ENCODE results near the gene NODAL.

Gene NODAL

DNA sequence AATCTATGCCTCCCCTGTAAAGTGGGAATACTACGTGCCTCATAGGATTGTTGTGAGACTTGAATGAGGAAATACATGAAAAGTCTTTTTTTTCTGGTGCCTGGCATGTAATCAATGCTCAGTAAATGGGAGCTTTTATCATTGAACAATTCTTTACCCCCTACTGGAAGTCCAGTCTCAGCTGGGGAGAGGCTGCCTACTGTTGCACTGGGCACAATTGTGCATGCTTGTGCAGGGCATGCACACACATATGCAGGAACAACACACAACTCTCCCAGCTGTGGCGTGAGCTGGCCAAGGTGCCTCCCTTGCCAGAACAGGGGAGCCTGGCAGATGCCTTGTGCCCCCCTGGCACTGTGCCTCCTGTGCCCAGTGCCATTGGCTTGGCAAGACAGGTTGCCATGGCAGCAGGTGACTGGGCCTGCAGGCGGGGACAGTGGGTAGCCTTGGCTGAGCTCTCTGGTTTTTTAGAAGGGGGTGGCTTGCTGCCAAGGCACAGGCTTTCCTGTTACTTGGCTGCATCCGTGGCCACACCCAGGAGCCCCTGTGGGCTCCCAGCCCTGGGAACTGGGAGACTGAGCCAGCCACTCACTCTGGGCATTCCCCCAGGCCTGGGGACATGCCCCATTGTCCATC is 21.0 kb upstream of the NODAL start:
- no peak for TF ChIP-seq CTCF (conservative IDR thresholded peaks at IDR 0.05; ENCODE audit: control insufficient read depth, insufficient read depth, low read depth, low read length)
- no peak overlapping the region for H3K4me3 ChIP-seq (ENCODE audit: control insufficient read depth, low read depth, low read length)
- no peak for DNase-seq (ENCODE audit: low read depth)

DNA sequence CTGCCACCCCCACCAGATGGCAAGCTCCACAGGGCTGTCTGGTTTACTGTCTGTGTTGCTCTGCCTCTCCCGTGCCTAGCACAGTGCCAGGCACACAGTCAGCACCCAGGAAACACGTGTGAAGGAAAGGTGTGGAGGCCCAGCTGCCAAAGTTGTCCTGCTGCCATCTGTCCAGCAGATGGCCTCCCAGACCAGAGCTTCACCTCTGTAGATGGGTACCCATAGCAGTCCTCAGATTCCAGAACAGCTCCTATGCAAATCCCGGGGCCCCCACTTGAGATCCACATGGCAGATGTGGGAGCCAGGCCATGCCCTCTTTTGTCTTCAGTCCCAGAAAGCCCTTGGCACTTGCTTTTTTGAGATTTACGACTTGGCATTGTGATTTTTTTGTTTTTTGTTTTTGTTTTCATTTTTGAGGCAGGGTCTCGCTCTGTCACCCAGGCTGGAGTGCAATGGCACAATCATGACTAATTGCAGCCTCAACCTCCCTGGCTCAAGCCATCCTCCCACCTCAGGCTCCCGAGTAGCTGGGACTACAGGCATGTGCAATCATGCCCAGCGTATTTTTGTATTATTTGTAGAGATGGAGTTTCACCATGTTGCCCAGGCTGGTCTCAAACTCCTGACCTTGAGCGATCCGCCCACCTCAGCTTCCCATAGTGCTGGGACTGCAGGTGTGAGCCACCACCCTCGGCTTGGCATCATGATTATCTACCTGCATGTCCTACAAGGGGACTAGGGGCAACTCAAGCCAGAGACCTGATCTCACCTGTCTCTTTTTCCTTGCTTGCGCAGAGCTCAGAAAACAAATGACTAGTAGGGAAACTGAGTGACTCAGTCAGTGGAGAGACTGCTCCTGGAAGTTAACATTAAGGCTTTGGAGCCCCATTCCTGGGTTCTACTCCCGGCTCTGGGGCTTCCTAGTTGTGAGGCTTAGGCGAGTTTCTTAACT is 20.2 kb upstream of the NODAL start:
- peak; percentile 50 for DNase-seq (ENCODE audit: low read depth)
- H3K4me3 ChIP-seq (ENCODE audit: control insufficient read depth, low read depth, low read length), result no peak overlapping the region
- peak; percentile 83 for TF ChIP-seq CTCF (conservative IDR thresholded peaks at IDR 0.05; ENCODE audit: control insufficient read depth, insufficient read depth, low read depth, low read length)

GRCh38 chr10:70459774-70460490 is 18.5 kb upstream of the NODAL start:
- no peak for TF ChIP-seq CTCF (conservative IDR thresholded peaks at IDR 0.05; ENCODE audit: control insufficient read depth, insufficient read depth, low read depth, low read length)
- DNase-seq (ENCODE audit: low read depth), result no peak
- no peak overlapping the region for H3K4me3 ChIP-seq (ENCODE audit: control insufficient read depth, low read depth, low read length)

- DNase-seq (ENCODE audit: low read depth), result no peak
- no peak for TF ChIP-seq CTCF (conservative IDR thresholded peaks at IDR 0.05; ENCODE audit: control insufficient read depth, insufficient read depth, low read depth, low read length)
- no peak overlapping the region for H3K4me3 ChIP-seq (ENCODE audit: control insufficient read depth, low read depth, low read length)
Observed at GRCh38 chr10:70459061-70459773, 17.7 kb upstream of the NODAL start.

DNA sequence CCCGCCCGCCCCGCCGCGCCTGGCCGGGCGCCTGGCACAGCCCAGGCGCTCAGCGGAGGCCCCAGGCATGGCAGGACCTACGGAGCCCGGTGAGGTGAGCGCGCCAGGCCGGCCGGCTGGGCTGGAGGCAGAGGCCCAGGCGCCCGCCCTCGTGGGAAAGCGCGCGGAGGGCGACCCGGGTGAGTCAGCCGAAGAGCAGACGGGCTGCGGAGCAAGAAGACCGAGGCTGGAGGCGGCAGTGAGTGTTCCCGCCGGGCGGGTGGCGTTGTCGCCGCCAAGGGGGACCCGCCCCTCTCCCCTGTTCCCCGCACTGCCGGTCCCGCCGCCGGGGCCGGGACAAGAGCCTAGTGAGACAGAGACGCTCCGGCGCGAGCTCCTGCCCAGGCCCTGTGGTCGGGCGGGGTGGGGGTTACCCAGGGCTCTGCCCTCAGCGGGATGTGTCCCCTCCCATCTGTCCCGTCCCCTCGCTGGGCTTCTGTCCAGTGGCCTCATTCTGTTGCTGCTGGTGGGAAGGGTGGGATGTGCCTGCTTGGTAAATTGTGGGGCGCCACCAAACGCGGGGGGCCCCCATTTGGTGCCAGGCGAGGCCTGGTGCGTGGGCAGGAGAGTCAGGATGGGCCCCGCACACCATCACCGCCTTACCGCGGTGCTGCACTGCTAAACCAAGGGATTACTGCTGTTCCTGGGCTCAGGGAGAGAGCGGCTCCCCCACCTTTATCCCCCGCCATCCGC is 17.0 kb upstream of the NODAL start:
- DNase-seq (ENCODE audit: low read depth), result peak; percentile 62
- no peak for TF ChIP-seq CTCF (conservative IDR thresholded peaks at IDR 0.05; ENCODE audit: control insufficient read depth, insufficient read depth, low read depth, low read length)
- H3K4me3 ChIP-seq (ENCODE audit: control insufficient read depth, low read depth, low read length), result no peak overlapping the region

Measured in fibroblast of mammary gland (primary cell).